HG03378 (cell line): Measurements from ENCODE around the gene TDRD10.

ENCODE experiments used
- ATAC-seq: cut with Tn5 transposase; IDR thresholded peaks from one replicate; pipeline ENCODE4 v1.9.1; 2021; ENCODE audit warnings: mild to moderate bottlenecking, moderate library complexity; ENCODE audit not compliant: unreplicated experiment

TDRD10 gene, protein sequence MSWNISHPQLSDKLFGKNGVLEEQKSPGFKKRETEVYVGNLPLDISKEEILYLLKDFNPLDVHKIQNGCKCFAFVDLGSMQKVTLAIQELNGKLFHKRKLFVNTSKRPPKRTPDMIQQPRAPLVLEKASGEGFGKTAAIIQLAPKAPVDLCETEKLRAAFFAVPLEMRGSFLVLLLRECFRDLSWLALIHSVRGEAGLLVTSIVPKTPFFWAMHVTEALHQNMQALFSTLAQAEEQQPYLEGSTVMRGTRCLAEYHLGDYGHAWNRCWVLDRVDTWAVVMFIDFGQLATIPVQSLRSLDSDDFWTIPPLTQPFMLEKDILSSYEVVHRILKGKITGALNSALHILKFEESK

GRCh38 chr1:154502066-154502743 lies at the start of gene TDRD10, which contains the start of gene SHE:
Gene TDRD10, plus strand, starts transcription at chr1:154502219. Its CDS starts 4,685 bp downstream, at chr1:154506904.
Gene SHE, minus strand, starts transcription at chr1:154502412. Its CDS starts 386 bp downstream, at chr1:154502026.
- no peak for ATAC-seq

DNA sequence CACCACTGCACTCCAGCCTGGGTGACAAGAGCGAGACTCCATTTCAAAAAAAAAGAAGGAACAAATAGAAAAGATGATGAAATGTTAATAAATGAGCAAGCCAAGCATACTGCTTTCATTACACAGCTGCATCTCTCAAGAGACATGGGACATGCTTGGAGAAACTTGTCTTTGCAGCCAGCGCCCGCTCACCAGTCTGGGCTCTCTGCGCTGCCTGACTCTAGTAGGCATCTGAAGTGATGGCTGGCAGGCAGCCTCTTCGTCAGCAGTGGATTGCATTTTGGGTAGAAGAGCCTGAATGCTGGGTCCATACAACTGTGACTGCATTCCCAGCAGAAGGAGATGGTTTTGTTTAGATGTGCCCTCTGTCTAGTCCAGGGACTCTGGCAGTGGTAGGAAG lies 48.9 kb upstream of the TDRD10 start:
- ATAC-seq: no peak

DNA sequence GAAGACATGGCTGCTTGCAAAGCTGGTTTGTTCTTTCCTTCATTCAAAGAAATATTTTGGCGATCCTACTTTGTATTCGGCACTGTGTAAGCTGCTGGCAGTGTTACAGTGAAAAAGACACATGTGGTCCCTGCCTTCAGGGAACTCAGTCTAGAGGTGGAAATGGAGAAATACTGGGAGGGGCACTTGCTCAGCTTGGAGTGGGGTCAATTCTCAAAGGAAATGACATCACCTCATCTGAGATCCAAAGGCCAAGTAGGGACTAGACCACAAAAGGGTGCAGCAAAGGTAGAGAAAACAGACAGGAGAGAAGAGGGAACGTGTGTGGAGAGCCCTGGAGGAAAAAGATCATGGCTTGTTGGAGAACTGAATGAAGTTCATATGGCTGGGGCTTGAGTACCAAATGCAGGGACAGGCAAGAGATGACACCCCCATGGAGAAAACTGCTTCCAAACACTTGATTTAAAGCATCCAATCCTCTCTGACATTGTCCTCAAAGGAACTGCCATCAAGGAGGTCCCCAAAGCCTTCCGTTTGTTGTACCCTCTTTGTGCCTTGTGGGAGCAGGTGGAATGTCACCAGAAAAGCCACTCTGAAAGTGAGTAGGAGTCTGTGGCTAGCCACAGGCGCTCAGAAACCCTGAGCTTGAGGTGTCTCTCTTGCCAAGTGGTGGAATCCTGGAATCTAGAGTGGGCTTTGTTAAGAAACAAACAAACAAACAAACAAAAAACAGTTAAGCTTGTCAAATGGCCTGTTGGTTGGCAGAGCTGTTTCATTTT lies 48.3 kb upstream of the TDRD10 start:
- ATAC-seq: no peak

- no peak for ATAC-seq
These were observed 47.5 kb upstream of the TDRD10 start for GRCh38 chr1:154454386-154455120.

- no peak for ATAC-seq
These were observed 45.4 kb upstream of the TDRD10 start for GRCh38 chr1:154456631-154457030.

GRCh38 chr1:154459080-154459479 lies 42.9 kb upstream of the TDRD10 start:
- no peak for ATAC-seq

DNA sequence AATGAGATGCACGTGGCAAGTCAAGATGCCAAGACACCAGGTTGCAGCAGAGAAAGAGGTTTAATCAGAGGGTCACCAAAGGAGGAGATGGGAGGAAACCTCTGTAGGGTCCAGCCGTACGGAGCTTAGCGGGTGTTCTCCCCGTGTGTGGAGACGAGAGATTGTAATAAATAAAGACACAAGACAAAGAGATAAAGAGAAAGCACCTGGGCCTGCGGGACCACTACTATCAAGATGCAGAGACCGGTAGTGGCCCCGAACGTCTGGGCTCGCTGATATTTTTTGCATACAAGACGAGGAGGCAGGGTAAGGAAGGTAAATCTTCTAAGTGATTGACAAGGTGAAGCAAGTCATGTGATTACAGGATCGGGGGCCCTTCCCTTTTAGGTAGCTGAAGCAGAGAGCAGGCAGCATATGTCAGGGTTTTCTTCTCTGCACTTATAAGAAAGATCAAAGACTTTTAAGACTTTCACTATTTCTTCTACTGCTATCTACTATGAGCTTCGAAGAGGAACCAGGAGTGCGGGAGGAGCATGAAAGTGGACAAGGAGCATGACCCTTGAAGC lies 41.2 kb upstream of the TDRD10 start:
- ATAC-seq: no peak

- no peak for ATAC-seq
These were observed 38.5 kb upstream of the TDRD10 start for GRCh38 chr1:154463512-154463990.

DNA sequence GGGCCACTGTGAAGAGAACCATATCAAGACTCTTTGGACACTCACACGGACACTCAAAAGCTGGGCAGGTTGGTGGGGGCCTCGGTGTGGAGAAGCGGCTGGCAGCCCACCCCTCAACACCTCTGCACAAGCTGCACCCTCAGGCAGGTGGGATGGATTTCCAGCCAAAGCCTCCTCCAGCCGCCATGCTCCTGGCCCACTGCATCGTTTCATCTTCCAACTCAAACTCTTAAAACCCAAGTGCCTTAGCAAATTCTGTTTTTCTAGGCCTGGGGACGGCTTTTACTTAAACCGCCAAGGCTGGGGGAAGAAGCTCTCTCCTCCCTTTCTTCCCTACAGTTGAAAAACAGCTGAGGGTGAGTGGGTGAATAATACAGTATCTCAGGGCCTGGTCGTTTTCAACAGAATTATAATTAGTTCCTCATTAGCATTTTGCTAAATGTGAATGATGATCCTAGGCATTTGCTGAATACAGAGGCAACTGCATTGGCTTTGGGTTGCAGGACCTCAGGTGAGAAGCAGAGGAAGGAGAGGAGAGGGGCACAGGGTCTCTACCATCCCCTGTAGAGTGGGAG lies 36.3 kb upstream of the TDRD10 start:
- ATAC-seq: no peak

GRCh38 chr1:154466206-154466605 lies 35.8 kb upstream of the TDRD10 start:
- no peak for ATAC-seq

DNA sequence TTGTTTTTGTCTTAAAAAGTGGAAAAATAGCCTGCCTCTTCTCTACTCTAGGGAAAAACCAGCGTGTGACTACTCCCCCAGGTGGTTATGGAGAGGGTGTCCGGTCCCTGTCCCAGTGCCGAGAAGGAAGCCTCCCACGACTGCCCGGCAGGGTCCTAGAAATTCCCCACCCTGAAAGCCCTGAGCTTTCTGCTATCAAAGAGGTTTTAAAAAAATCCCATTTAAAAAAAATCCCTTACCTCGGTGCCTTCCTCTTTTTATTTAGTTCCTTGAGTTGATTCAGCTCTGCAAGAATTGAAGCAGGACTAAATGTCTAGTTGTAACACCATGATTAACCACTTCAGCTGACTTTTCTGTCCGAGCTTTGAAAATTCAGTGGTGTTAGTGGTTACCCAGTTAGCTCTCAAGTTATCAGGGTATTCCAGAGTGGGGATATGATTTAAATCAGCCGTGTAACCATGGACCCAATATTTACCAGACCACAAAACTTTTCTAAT lies 35.0 kb upstream of the TDRD10 start:
- no peak for ATAC-seq

- ATAC-seq: no peak
These were observed 34.5 kb upstream of the TDRD10 start for GRCh38 chr1:154467434-154468102.

- ATAC-seq: no peak
These were observed 33.3 kb upstream of the TDRD10 start for GRCh38 chr1:154468535-154469250.

DNA sequence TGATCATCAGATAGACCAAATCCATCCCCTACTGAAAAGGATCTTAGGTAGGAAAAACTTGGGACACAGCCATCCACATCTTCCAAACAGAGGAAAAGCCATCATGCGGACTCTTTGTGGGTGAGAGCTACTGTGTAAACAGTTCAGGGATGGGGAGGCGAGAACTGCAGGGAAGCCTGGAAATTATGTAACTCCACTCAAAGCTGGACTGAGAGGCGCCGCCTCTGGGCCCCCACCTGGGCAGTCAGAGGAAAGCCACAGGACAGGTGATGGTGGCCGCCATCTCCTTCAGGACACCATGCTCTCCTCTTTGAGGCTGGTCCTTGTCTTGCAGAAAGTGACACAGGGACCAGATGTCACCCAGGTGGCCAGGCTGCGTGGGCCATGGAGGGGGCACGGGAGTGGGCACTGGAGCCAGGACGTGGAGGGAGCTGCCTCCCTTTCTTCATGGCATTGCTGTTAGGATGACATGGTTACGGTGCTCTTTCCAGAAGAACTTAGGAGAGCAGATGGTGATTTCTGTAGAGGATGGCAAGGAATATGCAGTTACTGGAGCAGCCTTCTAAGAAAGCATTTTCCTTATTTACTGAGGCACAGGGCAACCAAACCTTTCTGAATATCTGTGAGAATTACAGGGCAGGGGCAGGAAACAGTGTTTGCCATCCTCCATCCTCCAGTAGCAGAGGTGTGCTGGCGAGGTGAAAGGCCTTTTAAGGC lies 32.0 kb upstream of the TDRD10 start:
- no peak for ATAC-seq

DNA sequence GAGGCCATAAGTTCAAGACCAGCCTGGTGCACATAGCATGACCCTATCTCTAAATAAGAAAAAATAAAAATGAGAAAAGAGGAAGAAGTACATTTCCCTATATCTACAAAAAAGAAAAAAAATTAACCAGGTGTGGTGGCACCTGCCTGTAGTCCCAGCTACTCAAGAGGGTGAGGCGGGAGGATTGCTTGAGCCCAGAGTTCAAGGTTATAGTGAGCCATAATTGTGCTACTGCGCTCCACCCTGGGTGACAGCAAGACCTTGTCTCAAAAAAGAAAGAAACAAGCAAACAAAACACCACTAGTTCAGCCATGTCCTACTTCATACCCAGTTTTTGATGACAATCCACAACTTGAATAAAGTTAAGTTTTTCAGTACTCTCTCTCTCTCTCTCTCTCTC lies 30.7 kb upstream of the TDRD10 start:
- ATAC-seq: no peak

DNA sequence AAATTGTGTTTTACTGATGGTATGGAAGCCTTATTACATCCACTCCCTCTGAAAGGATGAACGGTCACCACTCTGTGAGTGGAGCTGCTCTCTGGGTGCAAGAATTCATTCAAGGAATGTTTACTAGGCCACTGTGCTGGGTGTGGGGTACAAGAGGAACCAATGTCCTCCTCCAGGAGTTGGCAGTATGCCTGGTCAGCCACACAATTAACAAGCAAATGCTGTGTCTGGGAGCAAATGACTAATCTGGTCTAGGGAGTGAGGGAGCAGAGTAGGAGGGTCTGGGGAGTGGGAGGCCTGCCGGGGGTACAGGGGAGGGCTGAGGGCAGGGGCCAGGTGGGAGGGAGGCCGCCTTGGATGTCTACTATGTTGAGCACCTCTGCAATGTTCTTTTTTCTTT lies 27.2 kb upstream of the TDRD10 start:
- ATAC-seq: no peak

- no peak for ATAC-seq
These were observed 25.2 kb upstream of the TDRD10 start for GRCh38 chr1:154476791-154477190.

- ATAC-seq: no peak
These were observed 24.0 kb upstream of the TDRD10 start for GRCh38 chr1:154478013-154478412.
